GM20000 (cell line): Measurements from ENCODE around the gene DDI1.

Source experiments
- DNase-seq: peaks from one replicate; pipeline ENCODE4 v3.0.0; 2012; ENCODE audit warnings: low spot score
- TF ChIP-seq, protein P1 (sequence below): IDR thresholded peaks from 2 replicates; pipeline ENCODE4 v1.5.1; 2012; ENCODE audit warnings: mild to moderate bottlenecking, control low read depth; ENCODE audit errors: extremely low read depth, missing control alignments

DDI1 gene

GRCh38 chr11:104064034-104064630 lies 27.7 kb downstream of the DDI1 start:
- DNase-seq, result no peak
- TF ChIP-seq, protein P1, sequence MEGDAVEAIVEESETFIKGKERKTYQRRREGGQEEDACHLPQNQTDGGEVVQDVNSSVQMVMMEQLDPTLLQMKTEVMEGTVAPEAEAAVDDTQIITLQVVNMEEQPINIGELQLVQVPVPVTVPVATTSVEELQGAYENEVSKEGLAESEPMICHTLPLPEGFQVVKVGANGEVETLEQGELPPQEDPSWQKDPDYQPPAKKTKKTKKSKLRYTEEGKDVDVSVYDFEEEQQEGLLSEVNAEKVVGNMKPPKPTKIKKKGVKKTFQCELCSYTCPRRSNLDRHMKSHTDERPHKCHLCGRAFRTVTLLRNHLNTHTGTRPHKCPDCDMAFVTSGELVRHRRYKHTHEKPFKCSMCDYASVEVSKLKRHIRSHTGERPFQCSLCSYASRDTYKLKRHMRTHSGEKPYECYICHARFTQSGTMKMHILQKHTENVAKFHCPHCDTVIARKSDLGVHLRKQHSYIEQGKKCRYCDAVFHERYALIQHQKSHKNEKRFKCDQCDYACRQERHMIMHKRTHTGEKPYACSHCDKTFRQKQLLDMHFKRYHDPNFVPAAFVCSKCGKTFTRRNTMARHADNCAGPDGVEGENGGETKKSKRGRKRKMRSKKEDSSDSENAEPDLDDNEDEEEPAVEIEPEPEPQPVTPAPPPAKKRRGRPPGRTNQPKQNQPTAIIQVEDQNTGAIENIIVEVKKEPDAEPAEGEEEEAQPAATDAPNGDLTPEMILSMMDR, result no peak

DNA sequence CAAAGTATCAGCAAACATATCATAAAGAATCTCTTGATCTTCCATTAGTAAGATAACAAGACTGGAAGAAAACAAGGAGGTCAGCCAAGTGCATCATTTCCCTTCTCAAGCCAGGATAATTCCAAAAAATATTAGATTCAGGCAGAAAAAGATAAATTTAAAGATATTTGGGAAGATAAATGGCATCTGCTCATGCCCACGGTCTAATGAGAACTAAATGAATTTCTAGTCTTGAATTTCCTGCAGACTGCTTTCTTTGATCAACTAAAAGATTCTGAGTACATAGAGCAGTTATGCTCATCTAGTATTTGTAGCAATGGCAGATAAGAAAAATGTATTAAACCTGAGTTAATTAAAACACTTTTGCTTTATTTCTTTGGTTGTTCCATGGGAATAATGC lies 31.1 kb downstream of the DDI1 start:
- TF ChIP-seq, protein P1, result no peak

DNA sequence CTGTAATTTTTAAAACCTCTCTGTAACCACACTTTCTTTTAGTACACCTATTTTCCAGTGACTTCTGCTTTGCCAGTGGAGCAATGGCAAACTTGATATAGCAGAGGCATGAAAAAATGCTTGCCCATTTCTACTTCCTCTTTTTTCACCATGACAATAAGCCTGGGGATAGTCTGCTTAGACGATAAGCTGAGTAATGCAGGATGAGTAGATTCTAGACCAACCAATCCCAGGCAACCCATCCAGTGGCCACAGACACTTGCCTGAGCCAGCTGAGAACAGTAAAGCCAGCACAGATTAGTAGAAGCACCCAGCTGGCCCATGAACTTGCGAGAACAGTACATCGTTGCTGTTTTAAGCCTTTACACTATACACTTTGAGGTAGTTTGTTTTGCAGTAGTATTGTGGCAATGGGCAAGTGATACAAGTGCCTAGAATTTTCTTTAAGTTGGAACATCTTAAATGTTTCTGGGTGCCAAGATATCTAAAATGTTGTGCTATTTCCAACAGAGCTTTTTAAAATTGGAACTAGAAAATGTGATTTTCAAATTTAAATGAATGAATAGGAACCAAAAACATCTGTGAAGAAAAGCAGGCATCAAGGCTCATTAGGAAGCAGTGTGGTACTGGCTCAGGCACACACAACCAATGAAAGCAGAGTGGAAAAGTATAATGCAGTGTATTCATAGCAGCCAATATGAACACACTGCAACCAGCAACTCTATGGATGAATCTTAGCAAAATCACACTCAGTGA lies 37.7 kb downstream of the DDI1 start:
- DNase-seq, result peak; percentile 3
- TF ChIP-seq, protein P1, result no peak

More for the DNA sequence above, 31.1 kb downstream of the DDI1 start:
- no peak for DNase-seq

GRCh38 chr11:104075091-104075490 lies 38.7 kb downstream of the DDI1 start:
- TF ChIP-seq, protein P1, result no peak
- no peak for DNase-seq

- DNase-seq, result no peak
- TF ChIP-seq, protein P1, result no peak
Measured at GRCh38 chr11:104075706-104076105, 39.3 kb downstream of the DDI1 start.

DNA sequence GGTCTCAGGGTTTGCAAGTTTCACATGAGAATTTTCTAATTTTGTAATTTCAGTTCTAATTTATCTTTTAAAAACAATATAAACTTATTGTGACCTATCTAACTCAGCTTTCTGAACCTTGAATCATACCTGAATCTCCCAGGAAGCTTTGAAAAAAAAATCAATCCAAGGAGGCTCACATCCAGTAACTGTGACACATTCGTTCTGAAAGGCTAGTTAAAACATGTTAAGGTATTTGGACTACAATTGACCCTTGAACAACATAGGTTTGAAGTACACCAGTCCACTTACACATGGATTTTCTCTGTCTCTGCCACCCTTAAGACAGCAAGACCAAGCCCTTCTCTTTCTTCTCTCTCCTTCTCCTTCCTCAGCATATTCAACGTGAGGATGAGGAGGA lies 40.0 kb downstream of the DDI1 start:
- DNase-seq, result no peak
- TF ChIP-seq, protein P1, result no peak

DNA sequence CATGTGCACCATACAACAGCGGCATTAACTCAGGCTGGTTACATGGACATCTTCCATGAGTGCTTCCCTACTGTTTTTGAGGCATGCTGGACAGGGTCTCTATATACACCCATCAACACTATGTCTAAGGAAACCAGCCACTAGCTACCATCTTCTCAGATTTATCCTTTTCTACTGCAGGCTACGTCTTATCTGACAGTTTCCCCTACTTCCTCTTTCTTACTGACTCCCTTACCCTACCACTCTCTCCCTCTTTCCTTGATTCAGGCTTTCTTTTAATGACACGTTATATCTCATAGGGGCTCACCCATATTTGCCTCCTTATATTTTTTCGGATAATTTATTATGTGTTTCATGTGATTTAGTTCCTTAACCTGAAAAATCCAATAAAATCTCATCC lies 41.8 kb downstream of the DDI1 start:
- TF ChIP-seq, protein P1, result no peak
- DNase-seq, result no peak
